Neutrophil (primary cell): Measurements from ENCODE around the gene SNX3.
A peak's percentile ranks its signal among the peaks of the same experiment; 100 is the strongest.

ENCODE experiments used
- H3K27ac ChIP-seq: fragments of 200-600 bp; sonication (generic); 2 replicates; pipeline ENCODE4 v1.5.1; 2016; ENCODE audit warnings: mild to moderate bottlenecking, moderate library complexity
- H3K27me3 ChIP-seq: fragments of 200-600 bp; sonication (generic); 2 replicates; pipeline ENCODE4 v1.6.0; 2016; ENCODE audit warnings: mild to moderate bottlenecking
- H3K36me3 ChIP-seq: fragments of 200-600 bp; sonication (generic); 2 replicates; pipeline ENCODE4 v1.5.1; 2017
- H3K4me1 ChIP-seq, 2 experiments: fragments of 200-600 bp in 1 of 2; sonication (generic) in 1 of 2; 1 replicate in 1 of 2; 2 replicates in 1 of 2; pipeline versions ENCODE4 v1.5.1 to v1.6.1; 2013 to 2016; ENCODE audit warnings: low read depth in 1 of 2, low read length in 1 of 2, mild to moderate bottlenecking in 1 of 2, moderate library complexity in 1 of 2; ENCODE audit not compliant: control insufficient read depth in 1 of 2, insufficient read depth in 1 of 2
- H3K4me3 ChIP-seq, 2 experiments: fragments of 200-600 bp in 1 of 2; sonication (generic) in 1 of 2; 1 replicate in 1 of 2; 2 replicates in 1 of 2; pipeline ENCODE4 v1.5.1; 2013 to 2016; ENCODE audit warnings: low read depth in 1 of 2, low read length in 1 of 2, mild to moderate bottlenecking in 1 of 2, moderate library complexity in 1 of 2
- H3K9me3 ChIP-seq: fragments of 200-600 bp; sonication (generic); 2 replicates; pipeline ENCODE4 v1.5.1; 2016
- CTCF ChIP-seq: fragments of 200-600 bp; sonication (generic); IDR thresholded peaks from 2 replicates; pipeline ENCODE4 v1.5.1; 2016; ENCODE audit warnings: antibody characterized with exemption

Gene SNX3

GRCh38 chr6:108166664-108167448 lies 94.0 kb downstream of the SNX3 start:
- Histone ChIP-seq H3K27ac (no peak overlapping the region), H3K4me3 (peak overlapping the region; percentile 54 to 61), H3K27me3 (peaks cover 100% of the 10 kb centered on the region), H3K36me3 (no peaks in the 10 kb centered on the region), H3K4me1 (peaks cover 51 to 64% of the 10 kb centered on the region in 2 experiments), H3K9me3 (no peaks in the 10 kb centered on the region)
- TF ChIP-seq CTCF, result no peak

- peak within 1 kb of the TSS in 1 of 2 experiments; percentile 61 for H3K4me3 ChIP-seq
Measured at GRCh38 chr6:108165714-108166663, 94.9 kb downstream of the SNX3 start, which contains the start of gene NR2E1. NR2E1 (plus strand) TSS chr6:108166022; CDS start chr6:108166766, 744 bp downstream.

GRCh38 chr6:108164815-108165706 lies 95.8 kb downstream of the SNX3 start:
- Histone ChIP-seq H3K9me3 (no peaks in the 10 kb centered on the region), H3K27me3 (peaks cover 100% of the 10 kb centered on the region), H3K4me1 (peaks cover 48 to 56% of the 10 kb centered on the region in 2 experiments), H3K36me3 (no peaks in the 10 kb centered on the region), H3K27ac (no peak overlapping the region), H3K4me3 (no peak overlapping the region)
- no peak for TF ChIP-seq CTCF

More at GRCh38 chr6:108165714-108166663, 94.9 kb downstream of the SNX3 start, which contains the start of gene NR2E1:
- Histone ChIP-seq H3K36me3 (no peaks in the 10 kb centered on the region), H3K9me3 (no peaks in the 10 kb centered on the region), H3K4me1 (peaks cover 51 to 64% of the 10 kb centered on the region in 2 experiments), H3K27ac (no peak within 1 kb of the TSS), H3K27me3 (peaks cover 100% of the 10 kb centered on the region)
- TF ChIP-seq CTCF, result no peak

GRCh38 chr6:108164543-108164814 lies 96.4 kb downstream of the SNX3 start:
- no peak overlapping the region for H3K27ac ChIP-seq
- peaks cover 44 to 50% of the 10 kb centered on the region in 2 experiments for H3K4me1 ChIP-seq
- H3K9me3 ChIP-seq, result no peaks in the 10 kb centered on the region
- H3K36me3 ChIP-seq, result no peaks in the 10 kb centered on the region
- no peak for TF ChIP-seq CTCF
- H3K4me3 ChIP-seq, result no peak overlapping the region
- peaks cover 100% of the 10 kb centered on the region for H3K27me3 ChIP-seq
